ENCODE measurements around the gene LAMA2.

The LAMA2 gene

DNA sequence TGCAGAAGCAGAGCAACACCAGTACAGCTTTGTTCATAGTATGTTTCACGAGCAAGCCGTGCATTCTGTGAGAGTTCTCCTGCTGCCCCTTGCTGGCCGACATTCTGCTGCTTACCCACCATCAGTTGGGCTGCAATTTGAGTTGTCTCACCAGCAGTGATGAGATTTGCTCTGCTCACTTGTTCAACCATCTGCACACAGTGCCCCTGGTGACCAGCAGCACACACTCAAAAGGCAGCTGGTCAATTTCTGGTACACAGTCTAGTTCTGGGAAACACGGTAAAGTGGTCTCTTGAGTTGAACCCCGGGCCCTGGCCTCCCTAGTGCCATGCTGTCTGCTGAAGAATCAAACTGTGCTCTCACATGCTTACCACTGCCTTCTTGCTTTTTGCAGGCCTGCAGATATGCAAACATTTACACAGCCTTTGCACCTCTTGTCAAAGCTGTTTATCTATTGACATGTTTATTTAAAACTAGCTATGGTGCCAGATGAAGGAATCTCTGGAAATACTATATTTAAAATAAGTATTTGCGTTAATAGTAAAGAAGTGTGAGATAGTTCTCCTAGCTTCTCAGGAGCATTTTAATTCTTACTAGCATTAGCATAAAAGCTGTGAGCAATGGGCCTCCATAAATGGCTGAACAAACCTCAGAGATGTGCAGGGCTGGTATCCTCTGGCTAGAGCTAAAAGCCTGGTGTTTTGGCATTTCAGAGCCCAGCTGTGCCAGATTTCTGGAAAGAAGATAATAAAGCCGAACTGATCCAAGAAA lies 592.7 kb downstream of the LAMA2 start:
- DNase-seq, result no peak

DNA sequence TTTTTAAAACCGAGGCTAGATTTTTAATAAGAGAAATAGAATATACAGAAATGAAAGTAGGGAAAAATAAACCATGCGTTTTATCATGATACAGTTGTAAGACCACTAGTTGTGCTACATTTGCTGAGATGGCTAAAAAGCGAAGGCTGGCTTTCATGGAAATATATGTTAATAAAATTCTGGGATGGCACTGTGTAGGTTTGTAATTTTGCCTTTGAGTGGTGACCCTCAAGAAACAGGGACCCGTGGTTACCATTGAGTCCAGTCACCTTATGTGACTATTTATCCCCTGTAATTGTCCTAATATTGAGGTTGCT lies 593.3 kb downstream of the LAMA2 start:
- DNase-seq, result no peak

DNA sequence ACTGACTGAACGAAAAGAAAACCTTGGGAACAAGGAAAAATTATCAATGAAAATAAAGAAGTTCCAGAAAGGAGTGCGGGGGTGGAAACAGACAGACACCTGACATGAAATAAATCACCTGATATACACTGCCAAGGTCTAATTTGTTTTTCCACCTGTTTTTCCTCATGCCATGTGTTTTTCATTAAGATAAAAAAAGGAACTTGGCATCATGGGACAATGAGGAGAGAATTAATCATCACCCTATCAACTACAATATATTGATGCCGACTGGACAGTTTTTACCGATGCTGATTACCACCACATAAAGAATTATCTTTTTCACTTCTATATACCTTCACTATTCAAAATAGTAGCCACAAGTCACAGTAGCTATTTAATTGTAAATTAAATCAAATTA lies 593.9 kb downstream of the LAMA2 start:
- DNase-seq, result no peak

DNA sequence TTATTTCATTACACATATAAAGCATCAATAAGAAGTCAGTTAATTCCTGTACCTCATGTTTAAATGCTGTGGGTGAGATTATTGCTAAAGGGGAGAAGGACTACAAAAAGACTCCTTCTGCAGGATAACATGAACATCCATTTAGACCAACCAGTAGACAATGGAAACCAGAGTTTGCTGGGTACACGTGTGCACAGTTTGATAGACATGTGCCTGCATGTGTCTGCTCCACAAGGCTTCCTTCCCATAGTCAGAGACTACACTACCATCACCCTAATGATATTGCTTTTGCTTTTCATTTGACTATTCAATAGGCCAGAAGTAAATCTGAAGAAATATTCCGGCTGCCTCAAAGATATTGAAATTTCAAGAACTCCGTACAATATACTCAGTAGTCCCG lies 595.4 kb downstream of the LAMA2 start:
- DNase-seq, result no peak

DNA sequence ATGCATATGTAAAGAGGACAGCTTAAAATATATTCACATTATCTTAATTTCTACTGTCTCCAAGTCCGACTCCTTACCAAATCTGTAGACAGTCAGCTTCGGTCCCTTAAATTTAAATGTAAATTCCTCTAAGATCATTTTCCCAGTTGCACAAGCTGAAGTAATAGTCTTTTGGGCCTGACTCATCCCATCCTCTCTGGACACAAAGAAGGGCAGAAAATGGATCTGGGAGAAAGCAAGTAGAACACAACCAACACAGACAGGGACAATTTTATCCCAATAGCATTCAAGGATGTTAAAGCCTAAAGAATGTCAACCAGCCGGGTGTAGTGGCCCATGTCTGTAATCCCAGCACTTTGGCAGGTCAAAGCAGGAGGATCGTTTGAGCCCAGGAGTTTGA lies 598.8 kb downstream of the LAMA2 start:
- no peak for DNase-seq

DNA sequence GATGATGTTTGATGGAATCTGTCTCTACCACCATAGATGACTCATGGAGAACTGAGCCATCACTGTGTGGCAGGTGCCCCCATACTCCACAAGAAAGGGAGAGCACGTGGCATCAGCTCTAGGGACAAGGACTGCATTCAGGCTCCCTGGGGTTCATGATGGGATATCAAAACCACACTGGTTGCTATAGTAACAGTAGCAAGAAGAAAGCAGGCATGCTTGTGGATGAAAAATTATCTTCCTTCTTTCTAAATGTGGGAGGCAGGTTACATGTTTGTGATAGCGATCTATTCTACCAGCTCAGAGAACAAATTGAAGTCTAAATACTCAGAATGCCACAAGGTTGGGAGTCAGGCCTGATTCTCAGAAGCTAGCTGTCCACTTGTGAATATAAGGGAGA lies 602.8 kb downstream of the LAMA2 start:
- no peak for DNase-seq

DNA sequence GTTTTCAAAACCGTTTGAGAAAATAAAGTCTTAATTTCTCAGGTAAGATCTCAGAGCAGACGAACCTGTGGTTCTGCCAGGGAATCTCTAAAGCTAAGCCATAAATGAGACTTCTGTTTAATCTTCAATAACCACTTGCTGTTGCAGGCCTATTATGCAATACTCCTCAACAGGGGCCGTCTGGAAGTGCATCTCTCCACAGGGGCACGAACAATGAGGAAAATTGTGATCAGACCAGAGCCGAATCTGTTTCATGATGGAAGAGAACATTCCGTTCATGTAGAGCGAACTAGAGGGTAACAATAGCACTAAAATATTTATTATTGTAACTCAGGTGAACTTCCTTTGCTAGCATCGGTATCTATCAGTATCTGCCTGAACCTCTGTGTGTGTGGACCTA lies 603.4 kb downstream of the LAMA2 start:
- DNase-seq, result no peak

DNA sequence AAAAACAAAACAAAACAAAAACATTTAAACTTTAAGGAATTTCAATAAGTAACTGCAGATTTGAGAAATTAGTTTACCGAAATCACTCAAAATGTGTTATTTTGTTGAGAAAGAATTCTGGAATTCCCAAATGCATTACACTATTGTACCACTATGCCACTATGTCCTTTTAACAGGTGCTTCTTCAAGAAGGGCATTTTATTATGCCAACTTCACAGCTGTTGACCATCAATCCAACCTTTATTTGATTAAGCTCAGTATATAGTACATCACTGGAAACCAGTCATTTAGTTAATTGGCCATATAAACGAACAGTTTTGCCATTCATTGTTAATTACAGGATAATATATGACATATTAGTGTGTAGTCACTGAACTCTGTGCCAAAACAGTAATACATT lies 605.4 kb downstream of the LAMA2 start:
- no peak for DNase-seq

DNA sequence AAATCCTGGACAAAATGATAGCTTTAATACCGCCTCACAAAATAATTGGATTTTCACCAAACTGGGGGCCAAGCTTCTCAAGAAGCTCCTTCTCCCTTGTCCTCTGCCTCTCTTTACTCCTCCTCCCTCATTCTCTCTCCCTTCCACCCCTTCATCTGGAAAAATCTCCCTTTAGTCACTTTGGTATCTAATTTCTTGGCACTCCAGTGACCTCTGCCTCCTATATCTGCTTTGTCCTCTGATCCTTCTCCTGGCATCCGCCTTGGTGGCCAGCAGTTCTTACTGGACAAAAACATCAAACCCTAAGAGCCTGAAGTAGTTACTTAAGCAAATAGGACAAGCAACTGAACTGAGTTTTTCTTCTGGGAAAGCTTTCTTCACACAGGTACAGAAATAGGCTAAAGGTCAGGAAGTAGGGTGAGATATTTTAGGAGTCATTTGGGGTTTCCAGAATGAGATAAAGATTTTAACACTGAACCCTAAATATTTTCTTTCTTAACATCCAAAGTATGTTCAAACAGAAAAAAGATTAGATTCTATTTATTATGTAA lies 606.4 kb downstream of the LAMA2 start:
- DNase-seq, result no peak

DNA sequence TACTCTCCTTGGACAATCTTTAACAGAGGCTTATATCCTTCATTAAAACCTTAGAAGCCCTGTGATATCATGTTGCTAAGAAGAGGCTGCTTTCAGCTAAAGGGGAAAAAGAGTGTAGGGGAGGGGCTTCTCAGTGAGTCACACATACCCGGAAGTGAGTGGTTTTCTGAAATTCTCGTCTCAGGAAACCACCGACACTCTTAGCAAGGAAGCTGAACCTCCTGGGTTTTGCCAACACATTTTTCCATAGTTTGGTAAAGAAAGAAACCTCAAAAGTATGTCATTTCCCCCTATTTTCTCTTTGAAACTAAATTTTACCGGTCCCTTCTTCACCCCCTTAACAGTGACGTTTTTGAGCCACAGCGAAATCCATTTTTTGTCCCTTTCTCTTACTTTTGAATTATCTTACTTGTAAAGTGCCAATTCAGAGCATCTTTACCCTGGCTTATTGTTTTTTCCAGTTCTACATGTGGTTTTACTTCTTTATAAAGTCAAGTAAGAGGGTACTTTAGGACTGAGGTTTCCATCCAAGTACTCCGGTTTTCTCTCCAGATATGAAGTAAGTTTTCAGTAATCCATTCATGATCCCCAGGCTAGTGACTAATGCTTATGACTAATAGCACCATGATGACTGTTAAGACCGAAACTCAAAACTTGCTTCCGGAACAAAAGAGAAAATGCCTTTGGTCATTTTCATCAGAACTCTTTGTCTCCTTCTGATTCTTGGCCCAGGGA lies 607.8 kb downstream of the LAMA2 start:
- DNase-seq, result peak; percentile 51

DNA sequence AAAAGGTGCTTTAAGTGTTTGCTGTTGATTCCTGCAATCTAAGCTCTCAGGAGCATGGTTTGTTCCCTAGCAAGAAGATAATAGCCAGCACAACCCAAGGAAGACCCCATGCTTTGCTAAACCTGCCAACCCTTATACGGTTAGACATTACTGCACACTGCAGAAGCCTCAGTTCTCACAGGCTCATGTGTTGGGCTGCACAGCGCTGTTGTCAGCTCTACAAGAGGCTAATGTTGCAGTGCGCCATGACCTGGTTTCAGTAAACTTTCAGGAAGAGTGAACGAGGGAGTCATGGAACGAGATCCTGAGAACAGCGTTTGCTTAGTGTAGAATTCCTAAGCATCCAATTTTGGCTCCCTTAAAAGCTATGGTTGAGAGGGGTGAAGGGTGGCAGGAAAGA lies 608.5 kb downstream of the LAMA2 start:
- DNase-seq, result no peak

DNA sequence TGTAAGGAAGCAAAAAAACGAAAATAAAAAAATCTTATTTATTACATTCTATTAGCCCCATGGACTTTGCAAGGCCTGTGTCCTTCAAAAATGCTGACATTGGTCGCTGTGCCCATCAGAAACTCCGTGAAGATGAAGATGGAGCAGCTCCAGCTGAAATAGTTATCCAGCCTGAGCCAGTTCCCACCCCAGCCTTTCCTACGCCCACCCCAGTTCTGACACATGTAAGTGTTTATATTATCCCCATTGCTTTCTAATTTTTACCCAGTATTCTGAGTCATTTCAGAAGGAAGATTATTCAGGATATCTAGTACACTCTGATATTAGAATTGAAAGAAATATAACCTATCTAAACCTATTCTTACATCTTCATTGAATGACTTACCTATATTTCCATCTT lies 609.3 kb downstream of the LAMA2 start:
- no peak for DNase-seq

DNA sequence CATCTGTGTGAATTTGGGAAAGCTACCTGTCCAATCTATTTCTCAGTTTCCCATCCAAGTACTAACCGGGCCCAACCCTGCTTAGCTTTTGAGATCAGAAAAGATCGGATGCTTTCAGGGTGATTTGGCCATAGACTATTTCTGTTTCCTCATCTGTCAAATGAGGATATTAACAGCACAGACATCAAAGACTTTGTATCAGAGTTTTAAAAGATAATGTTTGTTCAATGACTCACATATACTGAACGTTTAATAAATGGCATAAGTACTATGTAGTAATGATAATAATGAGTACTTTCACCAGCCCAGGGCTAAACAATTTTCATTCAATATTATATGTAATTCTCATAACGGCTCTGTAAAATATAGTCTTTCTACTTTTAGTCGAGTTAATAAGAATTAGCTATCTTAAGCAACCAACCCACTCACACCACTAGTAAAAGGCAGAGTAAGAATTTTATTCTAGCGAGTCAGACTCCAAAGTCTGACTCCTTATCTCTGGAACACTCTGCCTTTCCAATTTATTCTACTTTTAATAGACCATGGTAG lies 610.5 kb downstream of the LAMA2 start:
- no peak for DNase-seq

DNA sequence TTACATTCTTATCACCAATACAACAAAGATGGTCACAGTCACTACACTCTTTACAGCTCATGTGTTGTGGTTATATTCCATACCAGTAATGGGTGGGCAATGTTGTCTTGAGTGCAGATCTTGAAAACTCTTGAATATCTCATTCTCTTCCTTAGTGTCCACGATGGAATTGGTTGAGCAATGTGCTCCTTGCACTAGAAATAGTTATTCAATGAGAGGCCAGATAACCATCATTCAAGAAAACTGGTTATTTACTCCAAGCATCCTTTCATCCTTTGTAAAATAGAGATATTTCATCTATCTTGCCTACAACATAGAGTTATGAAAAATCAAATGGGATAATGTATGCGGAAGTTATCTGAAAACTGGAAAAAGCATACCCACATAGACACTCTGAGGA lies 611.2 kb downstream of the LAMA2 start:
- no peak for DNase-seq

DNA sequence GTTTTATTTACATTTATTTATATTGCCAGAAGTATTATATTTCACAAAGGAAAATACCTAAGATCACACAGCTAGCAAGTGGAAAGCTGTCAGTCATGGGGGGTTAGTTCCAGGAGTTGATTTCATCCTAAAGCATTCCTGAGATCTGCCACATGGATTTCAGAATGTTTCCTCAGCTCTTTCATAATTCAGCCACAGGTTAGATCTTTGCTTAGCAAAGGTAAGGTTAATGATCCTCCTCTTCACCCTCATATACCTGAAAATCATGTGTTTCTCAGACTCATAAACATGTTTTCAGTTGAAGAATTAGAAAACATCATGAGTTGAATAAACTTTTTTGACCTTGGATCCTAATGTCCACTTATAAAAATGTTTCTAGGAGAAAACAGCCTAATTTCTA lies 611.6 kb downstream of the LAMA2 start:
- DNase-seq, result no peak

DNA sequence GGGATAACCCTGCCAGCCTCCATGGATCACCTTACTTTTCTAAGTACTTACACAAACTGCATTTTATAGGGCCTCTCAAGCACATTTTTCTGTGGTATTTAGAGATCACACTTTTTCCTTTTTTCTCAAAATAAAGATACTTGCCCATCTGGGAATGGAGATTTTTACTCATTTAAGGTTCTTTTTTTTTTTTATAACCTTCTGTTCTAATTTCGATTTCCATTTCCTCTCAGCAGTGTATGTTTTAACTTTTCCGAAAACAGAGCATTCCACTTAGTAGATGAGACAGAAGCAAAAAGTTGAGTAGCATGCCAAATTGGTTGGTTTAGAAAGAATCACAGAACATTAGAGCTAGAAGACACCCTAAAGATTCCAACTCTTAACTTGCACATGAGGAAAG lies 612.7 kb downstream of the LAMA2 start:
- no peak for DNase-seq

DNA sequence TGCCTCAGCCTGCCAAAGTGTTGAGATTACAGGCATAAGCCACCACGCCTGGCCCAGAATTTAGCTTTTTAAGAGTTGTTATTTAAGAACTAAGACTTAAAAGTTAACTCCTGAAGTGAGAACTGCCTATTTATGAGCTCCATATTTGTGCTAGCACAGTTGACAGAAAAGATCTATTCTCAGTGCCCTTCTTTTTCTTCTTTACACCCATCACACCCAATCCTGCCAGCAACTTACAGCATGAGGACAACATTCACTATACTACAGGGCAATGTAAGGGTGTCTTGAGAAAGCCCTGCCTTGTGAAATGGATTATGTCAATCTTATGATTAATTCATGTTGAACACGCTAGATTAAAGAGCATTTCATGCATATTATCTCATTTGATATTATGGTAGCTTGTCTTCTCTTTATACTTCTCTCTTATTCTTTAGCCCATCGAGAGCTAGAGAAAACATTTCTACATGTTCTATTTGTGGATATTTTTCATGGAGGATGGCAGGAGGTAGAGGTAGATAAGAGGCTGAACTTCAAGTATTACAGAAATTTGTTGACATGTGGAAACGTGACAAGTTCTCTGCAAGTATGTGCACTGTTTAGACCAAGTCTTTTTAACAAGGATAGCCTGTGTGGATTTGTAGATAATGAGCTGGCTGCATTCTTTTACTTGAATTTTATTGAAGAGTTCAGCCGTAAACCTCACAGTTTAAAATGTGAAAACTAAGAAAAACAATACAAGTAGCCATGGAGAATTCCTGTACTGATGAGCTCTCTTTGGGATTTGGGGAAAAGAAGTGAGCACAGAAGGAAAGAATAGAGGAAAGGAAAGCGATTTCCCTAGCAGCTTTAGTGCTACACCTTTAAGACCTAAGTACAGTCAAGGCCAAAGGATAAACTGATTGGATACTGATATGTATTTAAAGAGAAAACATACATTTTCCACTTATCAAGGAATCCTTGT lies 614.8 kb downstream of the LAMA2 start:
- no peak for DNase-seq

DNA sequence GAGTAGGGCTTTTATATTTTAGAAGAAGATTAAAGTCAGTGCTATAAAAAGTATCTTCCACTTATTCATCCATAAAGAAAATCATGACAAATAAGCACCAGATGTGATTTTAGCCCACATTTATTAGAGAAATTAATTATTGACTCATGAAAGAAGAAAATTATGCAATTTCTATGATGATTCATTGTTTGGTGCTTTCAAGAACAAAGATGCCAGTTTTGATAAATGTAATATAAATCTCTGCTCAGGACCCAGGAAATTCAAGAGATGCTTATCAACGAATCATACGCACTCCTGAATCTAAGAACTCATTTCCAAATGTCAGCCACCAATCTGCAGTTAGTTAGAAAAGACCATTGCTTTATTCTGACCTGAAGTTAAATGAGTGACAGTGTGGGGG lies 615.6 kb downstream of the LAMA2 start:
- DNase-seq, result no peak

DNA sequence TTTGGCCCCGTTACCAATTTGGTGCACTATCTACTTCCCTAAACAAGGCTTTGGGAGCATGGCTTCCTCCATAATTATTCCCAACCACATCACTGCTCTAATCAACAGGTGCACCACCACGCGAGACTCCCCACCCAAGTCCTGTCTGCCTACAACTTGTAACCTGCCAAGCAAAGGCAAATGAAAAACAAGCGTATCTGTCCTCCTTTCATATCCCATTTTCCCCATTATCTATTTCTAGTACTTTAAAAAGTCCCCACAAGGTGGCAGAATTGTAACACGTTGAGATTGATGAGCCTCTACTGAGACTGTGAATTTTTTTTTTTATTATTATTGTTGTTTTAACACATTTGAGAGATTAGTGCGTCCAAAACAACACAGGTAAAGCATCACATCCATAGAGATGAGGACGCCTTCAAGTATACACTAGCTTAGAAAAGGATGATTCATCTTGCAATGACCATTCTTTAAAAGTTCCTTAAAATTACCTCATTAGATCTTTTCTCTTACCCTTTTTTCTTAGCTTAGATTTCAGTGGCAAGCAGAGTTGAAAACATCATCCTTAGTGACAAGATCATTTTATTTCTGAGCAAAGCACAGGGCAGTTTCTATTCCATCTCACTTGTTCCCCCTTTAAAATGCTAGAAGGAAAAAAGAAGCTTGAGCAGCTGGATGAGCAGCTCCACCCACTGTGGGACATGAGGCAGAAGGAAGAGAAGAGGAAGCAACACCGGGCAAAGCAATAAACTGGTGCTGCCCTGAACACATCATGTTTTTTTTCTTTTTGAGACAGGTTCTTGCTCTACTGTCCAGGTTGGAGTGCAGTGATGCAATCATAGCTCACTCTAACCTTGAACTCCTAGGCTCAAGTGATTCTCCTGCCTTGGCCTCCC lies 616.3 kb downstream of the LAMA2 start:
- no peak for DNase-seq

DNA sequence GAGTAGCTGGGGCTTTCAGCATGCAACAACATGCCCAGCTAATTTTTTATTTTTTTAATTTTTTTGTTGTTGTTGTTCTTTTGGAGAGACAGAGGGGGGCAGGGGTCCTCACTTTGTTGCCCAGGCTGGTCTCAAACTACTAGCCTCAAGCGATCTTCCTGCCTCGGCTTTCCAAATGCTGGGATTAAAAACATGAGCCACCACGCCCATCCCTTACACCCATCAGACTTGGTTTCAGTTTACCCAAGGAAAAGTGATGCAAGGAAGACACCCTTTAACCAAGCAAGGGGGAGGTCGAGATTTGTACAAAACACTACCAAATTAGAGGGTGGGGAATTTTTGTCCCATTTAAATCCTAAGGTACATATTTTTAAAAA lies 616.9 kb downstream of the LAMA2 start:
- DNase-seq, result no peak

DNA sequence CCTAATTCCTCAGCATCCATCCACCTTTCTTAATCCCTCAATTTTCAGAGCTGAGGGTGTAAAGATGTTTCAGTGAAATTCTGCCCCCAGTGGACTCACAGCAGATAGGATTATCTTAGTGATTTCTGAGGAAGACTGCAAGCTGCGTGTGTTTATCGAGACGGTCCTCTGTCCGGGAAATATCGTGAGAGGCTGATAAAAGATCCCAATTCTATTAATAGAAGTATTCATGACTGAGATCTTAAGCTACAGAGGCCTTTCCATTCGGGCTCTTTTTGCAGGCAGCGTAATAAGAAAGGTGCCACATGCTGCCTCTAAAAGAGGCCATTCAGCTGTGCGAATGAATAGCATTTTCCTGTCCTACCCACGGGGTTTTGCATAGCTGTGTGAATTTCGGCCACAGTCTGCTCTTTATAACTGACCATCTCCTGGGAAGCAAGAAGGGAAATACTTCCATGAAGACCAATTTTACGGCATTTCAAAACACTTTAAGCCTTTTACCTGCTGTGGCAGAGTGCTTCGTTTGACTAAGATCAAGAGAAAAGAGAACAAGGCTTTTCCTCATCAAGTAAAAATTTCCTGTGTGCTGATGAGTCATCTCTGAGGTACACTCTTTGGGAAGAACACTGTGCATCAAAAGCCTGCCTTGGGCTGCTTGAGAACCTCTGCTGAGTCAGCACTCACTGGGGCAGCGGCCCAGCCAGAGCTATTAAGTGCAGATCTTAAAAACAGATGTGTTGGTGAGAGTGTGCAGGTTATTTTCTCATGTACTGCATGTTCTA lies 618.2 kb downstream of the LAMA2 start:
- no peak for DNase-seq

Measured in stimulated activated naive CD4-positive, alpha-beta T cell treated with Interleukin-2 at 50 U/mL for 16 hours (primary cell).